ENCODE results near the gene GNL1. TPM values are rescaled to one million over a fixed set of nuclear protein-coding genes. Genes with fewer than 3 reads are reported as not detected.

The GNL1 gene
- total RNA-seq, 4 donors from 2014 or later: 40.1 to 50.6 (median 43.7) TPM

- DNase-seq (ENCODE audit: low spot score) (no peak), ATAC-seq (ENCODE audit: low FRiP score) (no peak)
- no peak for TF ChIP-seq CTCF (IDR thresholded peaks at IDR 0.05)
Measured at GRCh38 chr6:30583921-30584320, 27.6 kb upstream of the GNL1 start.

GRCh38 chr6:30578051-30578450 lies 21.8 kb upstream of the GNL1 start:
- no peak for DNase-seq (ENCODE audit: low spot score)
- no peak for TF ChIP-seq CTCF (IDR thresholded peaks at IDR 0.05)
- no peak for ATAC-seq (ENCODE audit: low FRiP score)

- DNase-seq (ENCODE audit: low spot score) (no peak), ATAC-seq (ENCODE audit: low FRiP score) (no peak)
- TF ChIP-seq CTCF (IDR thresholded peaks at IDR 0.05): no peak
Measured at GRCh38 chr6:30573113-30573512, 16.8 kb upstream of the GNL1 start.

GRCh38 chr6:30572148-30572547 lies 15.9 kb upstream of the GNL1 start:
- ATAC-seq (ENCODE audit: low FRiP score) (no peak), DNase-seq (ENCODE audit: low spot score) (no peak)
- no peak for TF ChIP-seq CTCF (IDR thresholded peaks at IDR 0.05)

GRCh38 chr6:30571762-30572082 lies 15.4 kb upstream of the GNL1 start:
- peak; percentile 19 for ATAC-seq (ENCODE audit: low FRiP score)

GRCh38 chr6:30571075-30571761 lies 14.9 kb upstream of the GNL1 start, which contains the start of gene ABCF1:
ABCF1 (plus strand) TSS chr6:30571442; CDS start chr6:30571488, 46 bp downstream.
- no peak for TF ChIP-seq CTCF (IDR thresholded peaks at IDR 0.05)
- ATAC-seq (ENCODE audit: low FRiP score) (peak; percentile 97), DNase-seq (ENCODE audit: low spot score) (peak; percentile 91)

More at GRCh38 chr6:30571762-30572082, 15.4 kb upstream of the GNL1 start:
- no peak for DNase-seq (ENCODE audit: low spot score)
- no peak for TF ChIP-seq CTCF (IDR thresholded peaks at IDR 0.05)

GRCh38 chr6:30570740-30571074 lies 14.4 kb upstream of the GNL1 start:
- no peak for DNase-seq (ENCODE audit: low spot score)
- peak; percentile 22 for ATAC-seq (ENCODE audit: low FRiP score)
- no peak for TF ChIP-seq CTCF (IDR thresholded peaks at IDR 0.05)

All from omental fat pad (tissue), 4 donors.